ENCODE measurements around the gene ELF4.

The ELF4 gene

DNA sequence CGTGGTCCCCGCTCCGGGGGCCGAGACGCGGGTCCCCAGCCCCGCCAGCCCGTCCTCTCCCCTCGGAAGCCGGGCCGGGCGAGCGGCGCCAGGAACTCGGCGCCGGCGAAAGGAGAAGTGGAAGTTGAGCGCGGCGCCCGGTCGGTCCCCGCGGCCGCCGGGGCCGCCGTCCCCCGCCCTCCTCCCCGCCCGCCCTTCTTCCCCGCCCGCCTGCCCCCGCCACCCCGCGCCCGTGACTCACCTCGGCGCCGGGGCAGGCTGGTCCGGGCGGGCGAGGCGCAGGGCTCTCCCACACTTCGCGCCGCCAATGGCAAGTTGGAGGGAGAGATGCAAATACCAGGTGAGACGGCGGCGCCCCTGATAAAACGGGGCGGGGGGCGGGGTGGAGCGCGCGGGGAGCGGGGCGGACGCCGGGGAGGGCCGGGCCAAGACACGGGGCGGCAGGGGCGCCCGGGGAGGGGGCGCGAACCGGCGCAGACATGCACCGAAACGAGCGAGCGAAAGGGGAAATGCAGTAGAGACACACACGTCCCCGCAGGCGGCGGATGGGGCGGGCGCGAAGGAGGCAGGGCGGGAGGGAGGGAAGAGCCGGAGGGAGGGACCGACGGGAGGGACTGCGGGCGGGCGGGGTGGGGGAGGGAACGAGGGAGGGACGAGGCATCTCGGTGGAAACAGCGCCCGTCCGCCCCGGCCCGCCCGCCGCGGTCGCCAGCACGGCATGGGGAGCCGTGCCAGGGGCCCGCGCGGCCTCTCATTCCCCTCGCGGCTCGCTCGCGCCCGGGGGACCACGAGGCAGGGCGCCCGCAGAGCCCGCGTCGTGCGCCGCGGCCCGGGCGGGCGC is at the start of gene ELF4:
TSS of gene ELF4 (minus strand) at position 119 of the 841 bp plus-strand sequence. CDS start 29,167 bp downstream, outside the sequence.
- no peak for DNase-seq (ENCODE audit: low read depth, low spot score)

DNA sequence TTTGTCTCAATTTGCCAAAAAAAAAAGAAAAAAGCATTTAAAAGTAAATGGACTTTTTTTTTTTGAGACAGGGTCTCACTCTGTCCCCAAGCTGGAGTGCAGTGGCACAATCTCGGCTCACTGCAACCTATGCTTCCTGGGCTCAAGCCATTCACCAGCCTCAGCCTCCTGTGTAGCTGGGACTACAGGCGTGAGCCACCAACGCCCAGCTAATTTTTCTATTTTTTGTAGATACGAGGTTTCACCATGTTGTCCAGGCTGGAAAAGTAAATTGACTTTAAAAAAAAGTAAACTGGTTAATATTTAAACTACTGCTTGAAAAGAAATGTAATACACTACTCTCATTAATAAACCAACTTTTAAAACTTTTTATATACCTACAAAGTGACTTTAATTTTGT is 49.5 kb upstream of the ELF4 start:
- no peak for DNase-seq (ENCODE audit: low read depth, low spot score)

- DNase-seq (ENCODE audit: low read depth, low spot score): no peak
These were observed 48.0 kb upstream of the ELF4 start for GRCh38 chrX:130158311-130158710.

- DNase-seq (ENCODE audit: low read depth, low spot score): no peak
These were observed 45.3 kb upstream of the ELF4 start for GRCh38 chrX:130155564-130155963.

DNA sequence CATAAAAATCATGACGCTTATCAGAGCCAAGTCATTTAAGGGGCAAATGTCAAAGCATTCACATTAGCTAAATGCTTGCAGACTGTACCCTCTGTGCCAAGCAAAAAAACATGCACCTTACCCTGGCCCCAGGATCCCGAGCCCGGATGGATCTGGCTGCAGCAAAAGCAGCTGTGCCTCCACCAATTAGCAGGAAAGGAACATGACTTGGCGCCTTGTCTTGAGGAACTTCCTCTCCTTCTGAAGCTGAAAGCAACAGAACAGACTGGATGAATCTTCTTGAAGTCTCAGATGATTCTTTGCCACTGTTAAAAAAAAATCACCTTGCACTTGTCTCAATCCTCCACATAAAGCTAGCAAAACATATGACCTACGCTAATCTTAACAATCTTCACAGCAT is 37.3 kb upstream of the ELF4 start:
- no peak for DNase-seq (ENCODE audit: low read depth, low spot score)

GRCh38 chrX:130145123-130145522 is 34.8 kb upstream of the ELF4 start:
- no peak for DNase-seq (ENCODE audit: low read depth, low spot score)

GRCh38 chrX:130144509-130144908 is 34.2 kb upstream of the ELF4 start:
- no peak for DNase-seq (ENCODE audit: low read depth, low spot score)

GRCh38 chrX:130139474-130140201 is 29.3 kb upstream of the ELF4 start:
- DNase-seq (ENCODE audit: low read depth, low spot score): no peak

- no peak for DNase-seq (ENCODE audit: low read depth, low spot score)
These were observed 26.7 kb upstream of the ELF4 start for GRCh38 chrX:130136961-130137360.

DNA sequence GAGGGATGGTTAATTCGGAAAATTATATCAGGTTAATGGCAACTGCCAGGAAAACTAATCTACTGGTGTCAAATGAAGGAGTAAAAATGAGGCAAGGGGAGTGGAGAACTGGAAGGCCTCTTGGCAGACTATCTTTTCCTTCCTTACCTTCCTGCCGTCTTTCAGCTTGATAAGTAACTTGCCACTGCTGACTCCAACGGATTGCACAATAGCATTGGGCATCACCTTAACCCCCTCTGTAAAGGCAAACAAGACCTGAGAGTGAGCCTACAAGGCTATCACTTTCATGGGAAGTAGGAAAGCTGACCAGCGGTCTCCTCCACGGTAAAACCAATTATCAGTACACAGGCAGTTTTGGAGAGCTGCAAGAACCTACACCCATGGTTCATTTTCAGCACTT is 26.2 kb upstream of the ELF4 start:
- DNase-seq (ENCODE audit: low read depth, low spot score): no peak

GRCh38 chrX:130130990-130131389 is 20.7 kb upstream of the ELF4 start:
- no peak for DNase-seq (ENCODE audit: low read depth, low spot score)

DNA sequence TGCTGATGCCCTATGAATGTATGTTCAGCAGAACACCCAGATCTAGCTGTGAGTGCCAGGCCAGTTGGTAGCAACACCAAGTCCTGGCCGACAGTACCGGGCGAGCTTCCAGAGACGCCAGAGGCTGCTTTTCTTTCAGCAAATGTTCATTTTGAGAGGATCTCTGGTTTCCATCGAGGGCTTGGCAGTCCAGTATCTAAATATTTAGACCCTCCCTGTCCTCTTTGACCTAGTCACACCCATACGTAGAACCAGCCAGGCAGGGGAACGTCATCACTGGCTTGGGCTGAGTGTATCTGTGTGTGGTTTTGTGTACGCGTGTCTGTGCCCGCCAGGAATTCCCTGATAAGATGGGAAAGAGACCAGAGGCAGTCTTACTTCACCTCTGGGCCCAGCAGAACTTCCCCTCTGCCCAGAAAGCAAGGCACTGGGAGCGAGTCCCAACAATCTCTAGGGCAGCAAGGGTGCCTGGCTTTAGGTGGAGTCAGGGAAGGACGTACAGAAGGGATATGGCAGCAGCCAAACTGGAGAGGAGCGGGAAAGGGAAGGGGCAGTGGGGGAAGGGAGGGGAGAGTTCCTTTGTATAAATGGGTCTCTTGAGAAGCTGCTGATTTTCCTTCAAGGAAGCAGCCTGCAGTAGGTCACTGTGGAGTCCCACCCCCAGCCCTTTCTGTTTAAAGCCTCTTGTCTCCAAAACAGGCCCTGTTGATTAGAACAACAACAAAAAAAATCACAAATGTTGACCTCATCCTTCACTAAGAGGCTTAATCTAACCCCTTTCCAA is 15.0 kb upstream of the ELF4 start:
- no peak for DNase-seq (ENCODE audit: low read depth, low spot score)

DNA sequence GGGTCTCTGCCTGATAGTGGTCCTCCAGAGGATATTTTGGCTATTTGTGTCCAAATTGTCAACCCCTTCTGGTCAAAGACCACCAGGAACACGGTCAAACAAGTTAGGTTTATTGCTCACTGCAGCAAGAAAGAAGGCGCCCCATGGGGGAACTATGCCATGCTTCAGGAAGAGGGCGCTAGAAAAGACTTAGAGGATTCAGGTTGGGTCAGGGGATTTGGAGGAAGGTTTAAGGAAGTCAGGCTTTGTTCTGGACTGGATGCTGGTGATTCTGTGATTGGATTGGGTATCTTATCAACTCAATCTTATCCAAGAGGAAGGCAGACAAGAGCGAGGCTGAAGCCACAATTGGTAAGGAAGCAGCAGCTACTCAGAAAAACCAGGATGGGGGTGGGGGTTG is 14.3 kb upstream of the ELF4 start:
- no peak for DNase-seq (ENCODE audit: low read depth, low spot score)

GRCh38 chrX:130121505-130121800 is 11.2 kb upstream of the ELF4 start:
- no peak for DNase-seq (ENCODE audit: low read depth, low spot score)

GRCh38 chrX:130120746-130121504 is 10.6 kb upstream of the ELF4 start:
- no peak for DNase-seq (ENCODE audit: low read depth, low spot score)

- DNase-seq (ENCODE audit: low read depth, low spot score): no peak
These were observed 10.0 kb upstream of the ELF4 start for GRCh38 chrX:130120321-130120731.

DNA sequence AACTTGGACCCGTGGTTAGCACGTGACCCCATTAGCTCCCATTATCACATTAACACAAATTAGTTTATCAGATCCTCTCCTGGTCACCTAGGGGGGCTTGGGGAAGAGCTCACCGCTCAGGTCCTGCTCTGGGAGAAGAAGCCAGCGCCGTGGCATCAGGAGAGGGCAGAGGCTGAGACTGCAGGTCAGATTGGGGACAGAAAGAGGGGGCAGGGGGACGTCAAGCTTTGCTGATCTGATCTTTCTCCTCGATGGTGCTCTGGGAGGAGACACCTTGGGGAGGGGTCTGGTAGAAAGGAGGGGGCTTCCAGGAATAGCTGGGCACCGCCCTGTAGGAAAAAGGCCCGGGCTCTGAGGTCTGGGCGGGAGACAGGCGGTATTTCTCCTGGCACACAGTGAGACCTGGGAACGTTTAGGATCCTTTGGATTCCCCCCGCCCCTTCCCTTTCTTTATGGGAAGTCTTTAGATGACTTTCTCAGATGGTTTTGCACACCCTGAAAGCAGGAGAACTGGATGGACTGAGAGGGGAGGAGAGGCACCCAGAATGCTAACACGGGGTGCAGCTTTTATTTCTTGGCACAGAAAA is 9.1 kb upstream of the ELF4 start:
- DNase-seq (ENCODE audit: low read depth, low spot score): no peak

DNA sequence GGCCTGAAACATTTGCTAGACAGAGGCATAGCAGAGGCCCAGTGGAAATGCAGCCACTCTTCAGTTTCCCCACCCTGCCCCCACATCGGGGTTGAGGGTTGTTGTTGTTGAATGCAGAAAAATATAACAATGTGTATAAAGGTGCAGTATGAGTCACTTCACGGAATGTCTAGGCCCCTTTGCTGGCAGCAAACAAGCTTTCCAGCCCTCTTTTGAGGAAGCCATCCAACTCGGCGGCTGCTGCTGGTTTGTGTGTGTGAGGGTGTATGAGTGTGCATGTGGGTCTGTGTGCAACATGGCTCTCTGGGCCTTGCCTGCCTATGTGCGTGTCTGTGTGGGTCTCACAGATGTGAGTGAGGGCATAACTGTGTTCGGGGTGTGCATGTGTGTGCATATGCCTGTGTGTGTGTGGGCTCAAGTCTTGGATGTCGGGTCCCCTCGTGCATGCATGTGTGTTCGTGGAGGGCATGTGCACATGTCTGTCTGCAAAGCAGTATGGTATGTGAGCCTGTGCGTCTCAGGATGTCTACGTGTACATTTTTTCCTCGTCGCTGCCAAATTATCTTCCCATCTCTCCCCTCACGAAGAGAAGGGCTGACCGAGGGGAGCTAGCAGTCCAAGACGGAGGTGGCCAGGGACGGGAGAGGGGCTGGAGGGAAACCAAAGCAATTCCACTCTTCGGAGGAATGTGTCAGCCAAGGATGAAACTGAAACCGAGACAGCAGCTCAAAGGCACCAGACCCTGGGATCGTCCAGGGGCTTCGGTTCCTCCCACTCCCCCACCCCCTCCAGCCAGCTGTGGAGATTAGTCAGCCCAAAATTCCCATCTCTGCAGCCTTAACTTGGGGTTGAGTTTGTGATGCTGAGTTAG is 8.4 kb upstream of the ELF4 start:
- no peak for DNase-seq (ENCODE audit: low read depth, low spot score)

GRCh38 chrX:130117166-130117565 is 6.9 kb upstream of the ELF4 start:
- DNase-seq (ENCODE audit: low read depth, low spot score): no peak

Data from brain pericyte (primary cell).